HepG2 (cell line): Measurements from ENCODE around the gene ZNF667. TPM values are rescaled to one million over a fixed set of nuclear protein-coding genes. Genes with fewer than 3 reads are reported as not detected.

Source experiments
- HNRNPH1 ChIP-seq: fragments of 200-400 bp; formaldehyde crosslinking; optimal IDR thresholded peaks from 2 replicates; pipeline ENCODE3; 2017; ENCODE audit warnings: mild to moderate bottlenecking, low read depth, low read length
- HOXD1 ChIP-seq: sonication (generic); formaldehyde crosslinking; IDR thresholded peaks from 2 replicates; pipeline ENCODE4 v1.5.0; 2020; ENCODE audit warnings: missing genetic modification reagents
- MYC ChIP-seq: sonication (generic); formaldehyde crosslinking; IDR thresholded peaks from 2 replicates; pipeline ENCODE4 v1.9.0; 2021; ENCODE audit warnings: missing genetic modification reagents, borderline replicate concordance
- PHF5A ChIP-seq: IDR thresholded peaks from one replicate; pipeline ENCODE4 v1.6.1; 2018; ENCODE audit warnings: low read depth, missing genetic modification reagents; ENCODE audit not compliant: unreplicated experiment
- POGZ ChIP-seq: sonication (generic); formaldehyde crosslinking; IDR thresholded peaks from 2 replicates; pipeline ENCODE4 v1.4.0; 2020; ENCODE audit warnings: mild to moderate bottlenecking, missing genetic modification reagents
- POLR2G ChIP-seq: fragments of 200-400 bp; formaldehyde crosslinking; IDR thresholded peaks from 2 replicates; pipeline ENCODE4 v1.6.1; 2018; ENCODE audit warnings: mild to moderate bottlenecking, low read depth, low read length, moderate library complexity
- ZBTB10 ChIP-seq: sonication (generic); formaldehyde crosslinking; IDR thresholded peaks from 2 replicates; pipeline ENCODE4 v1.4.0; 2020; ENCODE audit warnings: missing genetic modification reagents, borderline replicate concordance
- ZNF317 ChIP-seq: sonication (generic); formaldehyde crosslinking; IDR thresholded peaks from 2 replicates; pipeline ENCODE4 v1.5.0; 2020; ENCODE audit warnings: mild to moderate bottlenecking, missing genetic modification reagents
- ZNF468 ChIP-seq: sonication (generic); formaldehyde crosslinking; IDR thresholded peaks from 2 replicates; pipeline ENCODE4 v1.8.0; 2022; ENCODE audit warnings: mild to moderate bottlenecking, moderate library complexity, missing genetic modification reagents
- ZNF710 ChIP-seq: sonication (generic); formaldehyde crosslinking; IDR thresholded peaks from 2 replicates; pipeline ENCODE4 v1.5.0; 2020; ENCODE audit warnings: mild to moderate bottlenecking, missing genetic modification reagents, borderline replicate concordance
- polyA plus RNA-seq, 8 experiments: library from polyadenylated mRNA; depleted of rRNA in 3 of 8; stranded (reverse) in 7 of 8; unstranded in 1 of 8; fragments of >200 nt; fragmentation: Illumina TruSeq in 4 of 8; extraction: Trizol in 4 of 8; gene quantifications; 2 replicates each; pipeline versions ENCODE4 v1.2.1 to v1.2.3, GENCODE V29; 2011 to 2016; ENCODE audit warnings: low read depth in 4 of 8, missing spikeins in 1 of 8, mixed read lengths in 1 of 8; ENCODE audit not compliant: insufficient read depth in 1 of 8
- total RNA-seq, 5 experiments: library from RNA; depleted of rRNA; stranded (reverse); fragments of >200 nt; fragmentation: Illumina TruSeq; extraction: Trizol; gene quantifications; 2 replicates each; pipeline ENCODE4 v1.2.3, GENCODE V29; 2016; ENCODE audit warnings: low read depth in 1 of 5
- TF ChIP-seq, protein P1 (sequence below): sonication (generic); formaldehyde crosslinking; IDR thresholded peaks from 2 replicates; pipeline ENCODE4 v1.4.0; 2020; ENCODE audit warnings: missing genetic modification reagents
- TF ChIP-seq, protein P2 (sequence below): sonication (generic); formaldehyde crosslinking; IDR thresholded peaks from 2 replicates; pipeline ENCODE4 v1.4.0; 2020; ENCODE audit warnings: missing genetic modification reagents

ZNF667 gene
- total and polyA plus RNA-seq, 2 of the 13 experiments (the other 11 are each of a cell fraction or from before 2014, with no cell fraction given), result not detected

- TF ChIP-seq, protein P1, sequence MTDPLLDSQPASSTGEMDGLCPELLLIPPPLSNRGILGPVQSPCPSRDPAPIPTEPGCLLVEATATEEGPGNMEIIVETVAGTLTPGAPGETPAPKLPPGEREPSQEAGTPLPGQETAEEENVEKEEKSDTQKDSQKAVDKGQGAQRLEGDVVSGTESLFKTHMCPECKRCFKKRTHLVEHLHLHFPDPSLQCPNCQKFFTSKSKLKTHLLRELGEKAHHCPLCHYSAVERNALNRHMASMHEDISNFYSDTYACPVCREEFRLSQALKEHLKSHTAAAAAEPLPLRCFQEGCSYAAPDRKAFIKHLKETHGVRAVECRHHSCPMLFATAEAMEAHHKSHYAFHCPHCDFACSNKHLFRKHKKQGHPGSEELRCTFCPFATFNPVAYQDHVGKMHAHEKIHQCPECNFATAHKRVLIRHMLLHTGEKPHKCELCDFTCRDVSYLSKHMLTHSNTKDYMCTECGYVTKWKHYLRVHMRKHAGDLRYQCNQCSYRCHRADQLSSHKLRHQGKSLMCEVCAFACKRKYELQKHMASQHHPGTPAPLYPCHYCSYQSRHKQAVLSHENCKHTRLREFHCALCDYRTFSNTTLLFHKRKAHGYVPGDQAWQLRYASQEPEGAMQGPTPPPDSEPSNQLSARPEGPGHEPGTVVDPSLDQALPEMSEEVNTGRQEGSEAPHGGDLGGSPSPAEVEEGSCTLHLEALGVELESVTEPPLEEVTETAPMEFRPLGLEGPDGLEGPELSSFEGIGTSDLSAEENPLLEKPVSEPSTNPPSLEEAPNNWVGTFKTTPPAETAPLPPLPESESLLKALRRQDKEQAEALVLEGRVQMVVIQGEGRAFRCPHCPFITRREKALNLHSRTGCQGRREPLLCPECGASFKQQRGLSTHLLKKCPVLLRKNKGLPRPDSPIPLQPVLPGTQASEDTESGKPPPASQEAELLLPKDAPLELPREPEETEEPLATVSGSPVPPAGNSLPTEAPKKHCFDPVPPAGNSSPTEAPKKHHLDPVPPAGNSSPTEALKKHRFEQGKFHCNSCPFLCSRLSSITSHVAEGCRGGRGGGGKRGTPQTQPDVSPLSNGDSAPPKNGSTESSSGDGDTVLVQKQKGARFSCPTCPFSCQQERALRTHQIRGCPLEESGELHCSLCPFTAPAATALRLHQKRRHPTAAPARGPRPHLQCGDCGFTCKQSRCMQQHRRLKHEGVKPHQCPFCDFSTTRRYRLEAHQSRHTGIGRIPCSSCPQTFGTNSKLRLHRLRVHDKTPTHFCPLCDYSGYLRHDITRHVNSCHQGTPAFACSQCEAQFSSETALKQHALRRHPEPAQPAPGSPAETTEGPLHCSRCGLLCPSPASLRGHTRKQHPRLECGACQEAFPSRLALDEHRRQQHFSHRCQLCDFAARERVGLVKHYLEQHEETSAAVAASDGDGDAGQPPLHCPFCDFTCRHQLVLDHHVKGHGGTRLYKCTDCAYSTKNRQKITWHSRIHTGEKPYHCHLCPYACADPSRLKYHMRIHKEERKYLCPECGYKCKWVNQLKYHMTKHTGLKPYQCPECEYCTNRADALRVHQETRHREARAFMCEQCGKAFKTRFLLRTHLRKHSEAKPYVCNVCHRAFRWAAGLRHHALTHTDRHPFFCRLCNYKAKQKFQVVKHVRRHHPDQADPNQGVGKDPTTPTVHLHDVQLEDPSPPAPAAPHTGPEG, result 0 out of 2 replicates have a peak, but pooled peaks have one; percentile 46
- no peak for TF ChIP-seq PHF5A (CRISPR knock-in tag)
- 0 out of 2 replicates have a peak, but pooled peaks have one; percentile 67 for TF ChIP-seq ZNF468
- TF ChIP-seq POGZ, result peak; percentile 46
- 0 out of 2 replicates have a peak, but pooled peaks have one; percentile 20 for TF ChIP-seq ZNF710
- 0 out of 2 replicates have a peak, but pooled peaks have one; percentile 47 for TF ChIP-seq ZNF317 (CRISPR knock-in tag)
- peak; percentile 57; the same call in 1 of the 2 replicates for TF ChIP-seq POLR2G
- TF ChIP-seq MYC (CRISPR knock-in tag), result peak; percentile 69; the same call in 1 of the 2 replicates
- TF ChIP-seq, protein P2, sequence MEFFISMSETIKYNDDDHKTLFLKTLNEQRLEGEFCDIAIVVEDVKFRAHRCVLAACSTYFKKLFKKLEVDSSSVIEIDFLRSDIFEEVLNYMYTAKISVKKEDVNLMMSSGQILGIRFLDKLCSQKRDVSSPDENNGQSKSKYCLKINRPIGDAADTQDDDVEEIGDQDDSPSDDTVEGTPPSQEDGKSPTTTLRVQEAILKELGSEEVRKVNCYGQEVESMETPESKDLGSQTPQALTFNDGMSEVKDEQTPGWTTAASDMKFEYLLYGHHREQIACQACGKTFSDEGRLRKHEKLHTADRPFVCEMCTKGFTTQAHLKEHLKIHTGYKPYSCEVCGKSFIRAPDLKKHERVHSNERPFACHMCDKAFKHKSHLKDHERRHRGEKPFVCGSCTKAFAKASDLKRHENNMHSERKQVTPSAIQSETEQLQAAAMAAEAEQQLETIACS (CRISPR knock-in tag), result 0 out of 2 replicates have a peak, but pooled peaks have one; percentile 14
- no peak for TF ChIP-seq HNRNPH1
- no peak for TF ChIP-seq ZBTB10
- 0 out of 2 replicates have a peak, but pooled peaks have one; percentile 38 for TF ChIP-seq HOXD1
Measured at GRCh38 chr19:56403764-56404704, 73.1 kb downstream of the ZNF667 start, which contains the start of gene ZNF583 (continued).
